Stomach (tissue), 4 donors: ENCODE measurements around the gene FNDC3B.

Experiments used
- CTCF ChIP-seq, 7 experiments: fragments of 450-650 bp in 4 of 7; fragments of 200-600 bp in 3 of 7; sonication (generic) in 3 of 7; IDR thresholded peaks; one replicate each; pipeline ENCODE4 v1.5.1; 2016 to 2019; ENCODE audit warnings: antibody characterized with exemption in 7 of 7, control low read depth in 2 of 7, mild to moderate bottlenecking in 1 of 7
- POLR2A ChIP-seq, 4 donors: fragments of 450-650 bp; IDR thresholded peaks; one replicate each; pipeline ENCODE4 v1.6.1; 2016; ENCODE audit warnings: antibody characterized with exemption in 4 of 4, control low read depth in 2 of 4, mild to moderate bottlenecking in 1 of 4, moderate library complexity in 1 of 4
- POLR2AphosphoS5 ChIP-seq, 3 donors: sonication (generic); formaldehyde crosslinking; IDR thresholded peaks; one replicate each; pipeline ENCODE4 v1.6.1; 2016; ENCODE audit warnings: antibody characterized with exemption in 3 of 3

GRCh38 chr3:172104471-172105072 lies 65.2 kb downstream of the FNDC3B start:
- TF ChIP-seq POLR2AphosphoS5 (IDR thresholded peaks at IDR 0.05) (peak in 2 of 3 donors; percentile 34 to 37), CTCF (IDR thresholded peaks at IDR 0.05) (no peak), POLR2A (IDR thresholded peaks at IDR 0.05) (no peak)
